ENCODE results near the gene SUGCT. TPM values are rescaled to one million over a fixed set of nuclear protein-coding genes. Genes with fewer than 3 reads are reported as not detected.
"Not testable (repeated sequence)": the region's sequence is repeated elsewhere in the genome, so short reads cannot be mapped to it uniquely, and the experiment has no call there.

SUGCT gene
- total and polyA plus RNA-seq, 2 of the 8 experiments (the other 6 are each of a cell fraction or from before 2014, with no cell fraction given): 2.8 to 5.4 TPM

- Histone ChIP-seq H3K56ac (replicated peaks; ENCODE audit: insufficient read length, low read depth, low read length) (no peak overlapping the region), H3K18ac (ENCODE audit: extremely low read depth, low read length) (no peak overlapping the region), H4K8ac (ENCODE audit: extremely low read depth, insufficient read depth, low read length) (no peak overlapping the region), H3K27ac (ENCODE audit: low read depth, low read length) (no peak overlapping the region), H3K4me3 (ENCODE audit: extremely low read depth in 1 of 4, insufficient read depth in 2 of 4, low read depth in 3 of 4, low read length in 4 of 4) (no peak overlapping the region), H3K4me1 (replicated peaks in 1 of 4; ENCODE audit: control insufficient read depth in 3 of 4, insufficient read depth in 4 of 4, low read length in 3 of 4) (no peaks in the 10 kb centered on the region), H3K27me3 (replicated peaks in 1 of 4; ENCODE audit: control insufficient read depth in 3 of 4, extremely low read depth in 1 of 4, insufficient read depth in 3 of 4, low read length in 3 of 4) (no peaks in the 10 kb centered on the region), H3K9ac (replicated peaks in 1 of 4; ENCODE audit: extremely low read depth in 1 of 4, low read depth in 3 of 4, low read length in 3 of 4) (no peak overlapping the region), H3K23ac (ENCODE audit: insufficient read length) (no peak overlapping the region), H3K36me3 (ENCODE audit: control insufficient read depth in 2 of 4, insufficient read depth in 4 of 4, low read length in 3 of 4) (no peaks in the 10 kb centered on the region), H2BK15ac (ENCODE audit: low read length) (no peak overlapping the region), H3K23me2 (ENCODE audit: low read depth, low read length) (no peaks in the 10 kb centered on the region), H4K91ac (replicated peaks; ENCODE audit: insufficient read length, low read length) (no peak overlapping the region), H4K5ac (ENCODE audit: insufficient read length, low read depth, low read length) (no peak overlapping the region), H2BK5ac (ENCODE audit: low read depth, low read length) (no peak overlapping the region), H4K20me1 (replicated peaks in 1 of 2; ENCODE audit: control insufficient read depth in 1 of 2, insufficient read depth in 2 of 2, low read length in 2 of 2) (no peaks in the 10 kb centered on the region), H2AK5ac (ENCODE audit: low read depth, low read length) (no peak overlapping the region), H3K9me3 (ENCODE audit: insufficient read depth in 2 of 2, low read depth in 1 of 2, low read length in 1 of 2) (no peaks in the 10 kb centered on the region), H2BK120ac (replicated peaks; ENCODE audit: low read depth, low read length) (no peak overlapping the region), H3K79me1 (ENCODE audit: low read depth, low read length) (no peaks in the 10 kb centered on the region), H2BK12ac (ENCODE audit: low read depth, low read length) (no peak overlapping the region), H2BK20ac (ENCODE audit: low read length) (no peak overlapping the region), H3K14ac (ENCODE audit: insufficient read length) (no peak overlapping the region), H2AFZ (ENCODE audit: low read length) (no peak overlapping the region), H3K4ac (replicated peaks; ENCODE audit: insufficient read length, low read depth, low read length) (no peak overlapping the region), H3K79me2 (ENCODE audit: control insufficient read depth in 1 of 2, insufficient read depth in 2 of 2, low read length in 2 of 2) (no peaks in the 10 kb centered on the region), H3K4me2 (ENCODE audit: insufficient read depth in 1 of 2, low read depth in 2 of 2, low read length in 2 of 2) (no peak overlapping the region)
- POLR2A ChIA-PET (ENCODE audit: partially characterized antibody): no interaction called here
- WGBS, 2 experiments (ENCODE audit: extremely low coverage in 1 of 2, insufficient coverage in 1 of 2, insufficient read length in 1 of 2, insufficient replicate concordance in 2 of 2, low coverage in 1 of 2, low lambda C conversion rate in 2 of 2, missing lambda C conversion rate in 1 of 2): 91% methylated on average over 1 of the region's 1 CpG; no CpG with 5 or more reads in 1 of the 2 experiments
- DNase-seq (ENCODE audit: low read depth in 1 of 2, low spot score in 2 of 2) (no peak), FAIRE-seq (no peak)
- CTCF ChIA-PET (ENCODE audit: partially characterized antibody): interaction anchor here (0.6 kb wide), 1 partner anchor 36 kb away, joined by 4 read pairs; no protein-coding TSS in a partner anchor
- TF ChIP-seq FOSL1 (IDR thresholded peaks at IDR 0.05; ENCODE audit: insufficient read depth, low read depth, low read length) (no peak), RFX5 (IDR thresholded peaks at IDR 0.05; ENCODE audit: borderline replicate concordance, low read depth, low read length) (no peak)
Observed at GRCh38 chr7:40649247-40649646, 514.4 kb downstream of the SUGCT start.

- H4K20me1 ChIP-seq (replicated peaks in 1 of 2; ENCODE audit: control insufficient read depth in 1 of 2, insufficient read depth in 2 of 2, low read length in 2 of 2); FAIRE-seq; H3K9me3 ChIP-seq (ENCODE audit: insufficient read depth in 2 of 2, low read depth in 1 of 2, low read length in 1 of 2); H3K14ac ChIP-seq (ENCODE audit: insufficient read length); DNase-seq (ENCODE audit: low read depth in 1 of 2, low spot score in 2 of 2); H3K4me2 ChIP-seq (ENCODE audit: insufficient read depth in 1 of 2, low read depth in 2 of 2, low read length in 2 of 2); H2BK15ac ChIP-seq (ENCODE audit: low read length); CTCF ChIA-PET (ENCODE audit: partially characterized antibody); H4K91ac ChIP-seq (replicated peaks; ENCODE audit: insufficient read length, low read length); H3K56ac ChIP-seq (replicated peaks; ENCODE audit: insufficient read length, low read depth, low read length); H2BK5ac ChIP-seq (ENCODE audit: low read depth, low read length); POLR2A ChIA-PET (ENCODE audit: partially characterized antibody); H2BK20ac ChIP-seq (ENCODE audit: low read length); H2BK12ac ChIP-seq (ENCODE audit: low read depth, low read length); H2BK120ac ChIP-seq (replicated peaks; ENCODE audit: low read depth, low read length); H3K9ac ChIP-seq (replicated peaks in 1 of 4; ENCODE audit: extremely low read depth in 1 of 4, low read depth in 3 of 4, low read length in 3 of 4); H2AFZ ChIP-seq (ENCODE audit: low read length); H3K23me2 ChIP-seq (ENCODE audit: low read depth, low read length); H3K4me3 ChIP-seq (ENCODE audit: extremely low read depth in 1 of 4, insufficient read depth in 2 of 4, low read depth in 3 of 4, low read length in 4 of 4); H3K27ac ChIP-seq (ENCODE audit: low read depth, low read length); H2AK5ac ChIP-seq (ENCODE audit: low read depth, low read length); H3K79me2 ChIP-seq (ENCODE audit: control insufficient read depth in 1 of 2, insufficient read depth in 2 of 2, low read length in 2 of 2); H3K4me1 ChIP-seq (replicated peaks in 1 of 4; ENCODE audit: control insufficient read depth in 3 of 4, insufficient read depth in 4 of 4, low read length in 3 of 4); H3K27me3 ChIP-seq (replicated peaks in 1 of 4; ENCODE audit: control insufficient read depth in 3 of 4, extremely low read depth in 1 of 4, insufficient read depth in 3 of 4, low read length in 3 of 4); H3K18ac ChIP-seq (ENCODE audit: extremely low read depth, low read length); H4K5ac ChIP-seq (ENCODE audit: insufficient read length, low read depth, low read length); H4K8ac ChIP-seq (ENCODE audit: extremely low read depth, insufficient read depth, low read length); H3K36me3 ChIP-seq (ENCODE audit: control insufficient read depth in 2 of 4, insufficient read depth in 4 of 4, low read length in 3 of 4); H3K79me1 ChIP-seq (ENCODE audit: low read depth, low read length); H3K4ac ChIP-seq (replicated peaks; ENCODE audit: insufficient read length, low read depth, low read length); H3K23ac ChIP-seq (ENCODE audit: insufficient read length): not testable (repeated sequence)
- 77% methylated on average over 1 of the region's 1 CpG; no CpG with 5 or more reads in 1 of the 2 experiments for WGBS, 2 experiments (ENCODE audit: extremely low coverage in 1 of 2, insufficient coverage in 1 of 2, insufficient read length in 1 of 2, insufficient replicate concordance in 2 of 2, low coverage in 1 of 2, low lambda C conversion rate in 2 of 2, missing lambda C conversion rate in 1 of 2)
Observed at GRCh38 chr7:40650903-40651302, 516.1 kb downstream of the SUGCT start.
